ENCODE measurements around the gene GTF3C5. TPM values are rescaled to one million over a fixed set of nuclear protein-coding genes. Genes with fewer than 3 reads are reported as not detected.
"Not testable (repeated sequence)": the region's sequence is repeated elsewhere in the genome, so short reads cannot be mapped to it uniquely, and the experiment has no call there.

The GTF3C5 gene
- total and polyA plus RNA-seq, 10 of the 15 experiments (the other 5 are each of a cell fraction or from before 2014, with no cell fraction given) = 2.2 to 81.1 (median 68.7) TPM

DNA sequence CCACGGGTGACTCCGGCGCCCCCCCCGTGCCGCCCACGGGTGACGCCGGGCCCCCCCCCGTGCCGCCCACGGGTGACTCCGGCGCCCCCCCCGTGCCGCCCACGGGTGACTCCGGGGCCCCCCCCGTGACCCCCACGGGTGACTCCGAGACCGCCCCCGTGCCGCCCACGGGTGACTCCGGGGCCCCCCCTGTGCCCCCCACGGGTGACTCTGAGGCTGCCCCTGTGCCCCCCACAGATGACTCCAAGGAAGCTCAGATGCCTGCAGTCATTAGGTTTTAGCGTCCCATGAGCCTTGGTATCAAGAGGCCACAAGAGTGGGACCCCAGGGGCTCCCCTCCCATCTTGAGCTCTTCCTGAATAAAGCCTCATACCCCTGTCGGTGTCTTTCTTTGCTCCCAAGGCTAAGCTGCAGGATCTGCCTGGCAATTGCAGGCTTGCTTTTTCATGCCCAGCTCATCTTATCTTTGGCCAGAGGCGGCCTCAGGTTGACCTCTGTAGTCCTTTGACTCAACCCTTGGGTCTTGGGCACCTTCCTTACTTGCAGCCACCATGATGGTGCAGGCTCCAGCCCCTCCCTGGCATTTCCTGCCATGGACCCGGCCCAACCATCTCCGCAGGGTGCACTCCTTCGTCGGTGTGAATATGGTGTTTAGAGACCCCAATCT, 40.8 kb downstream of the GTF3C5 start:
- no peak overlapping the region for H3K4me2 ChIP-seq (ENCODE audit: control insufficient read depth, insufficient read depth)
- FAIRE-seq (no peak), DNase-seq (ENCODE audit: low read depth, low spot score) (no peak), ATAC-seq (no peak)
- WGBS (ENCODE audit: insufficient coverage, insufficient replicate concordance, low lambda C conversion rate, missing lambda C conversion rate) = 73% methylated on average over 8 of the region's 33 CpGs
- no peak overlapping the region for H3K9ac ChIP-seq (ENCODE audit: control insufficient read depth, insufficient read depth, low read length)
- H3K36me3 ChIP-seq (ENCODE audit: control insufficient read depth in 2 of 2, insufficient read depth in 2 of 2, low read length in 1 of 2) = no peaks in the 10 kb centered on the region
- RAD21 ChIA-PET (ENCODE audit: unreplicated experiment) = no interaction called here
- intact Hi-C loops (cut with micrococcal nuclease; ENCODE audit: unreplicated experiment) (no loop called here), in situ Hi-C loops (cut with MboI) (no loop called here)
- H2AFZ ChIP-seq (ENCODE audit: control insufficient read depth, low read depth, low read length) = no peak overlapping the region
- no TSS peak for BruUV-seq (replicated peaks)
- no peaks in the 10 kb centered on the region for H3K9me3 ChIP-seq (replicated peaks; ENCODE audit: control insufficient read depth, insufficient read depth, low read length)
- no peaks in the 10 kb centered on the region for H3K27me3 ChIP-seq (replicated peaks in 1 of 2; ENCODE audit: control insufficient read depth in 2 of 2, insufficient read depth in 2 of 2, low read length in 1 of 2)
- H3K27ac ChIP-seq (ENCODE audit: control insufficient read depth, insufficient read depth) = no peak overlapping the region
- no peaks in the 10 kb centered on the region for H3K4me1 ChIP-seq (ENCODE audit: control insufficient read depth, insufficient read depth, low read length)
- TF ChIP-seq RAD51 (IDR thresholded peaks at IDR 0.05) = no peak
- no peak for TF ChIP-seq JUNB (IDR thresholded peaks at IDR 0.05)
- no peak for TF ChIP-seq ETV6 (conservative IDR thresholded peaks at IDR 0.05 in 1 of 2, IDR thresholded peaks at IDR 0.05 in 1 of 2; ENCODE audit: borderline replicate concordance in 1 of 2, low read depth in 1 of 2)
- no peak for TF ChIP-seq BHLHE40 (IDR thresholded peaks at IDR 0.05; ENCODE audit: borderline replicate concordance in 1 of 2, low read depth in 2 of 2, low read length in 1 of 2)
- TF ChIP-seq ZNF274 (IDR thresholded peaks at IDR 0.05; ENCODE audit: insufficient read depth, insufficient read length) = no peak
- TF ChIP-seq, protein P1, sequence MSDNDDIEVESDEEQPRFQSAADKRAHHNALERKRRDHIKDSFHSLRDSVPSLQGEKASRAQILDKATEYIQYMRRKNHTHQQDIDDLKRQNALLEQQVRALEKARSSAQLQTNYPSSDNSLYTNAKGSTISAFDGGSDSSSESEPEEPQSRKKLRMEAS (IDR thresholded peaks at IDR 0.05; ENCODE audit: low read depth, low read length) = no peak
- no peak for TF ChIP-seq CHD1 (IDR thresholded peaks at IDR 0.05; ENCODE audit: low read depth, low read length)
- TF ChIP-seq SUZ12 (IDR thresholded peaks at IDR 0.05; ENCODE audit: unreplicated experiment) = no peak
- H4K20me1 ChIP-seq (ENCODE audit: control insufficient read depth, insufficient read depth) = no peaks in the 10 kb centered on the region
- SMC1A ChIA-PET (ENCODE audit: uncharacterized antibody, unreplicated experiment) = no interaction called here
- POLR2A ChIA-PET = no interaction called here
- CTCF ChIA-PET = interaction anchor here (0.6 kb wide), 1 partner anchor 325 kb away, joined by 5 read pairs; no protein-coding TSS in a partner anchor
- no peaks in the 10 kb centered on the region for H3K79me2 ChIP-seq (ENCODE audit: control insufficient read depth, insufficient read depth, low read length)
- H3K4me3 ChIP-seq = no peak overlapping the region

DNA sequence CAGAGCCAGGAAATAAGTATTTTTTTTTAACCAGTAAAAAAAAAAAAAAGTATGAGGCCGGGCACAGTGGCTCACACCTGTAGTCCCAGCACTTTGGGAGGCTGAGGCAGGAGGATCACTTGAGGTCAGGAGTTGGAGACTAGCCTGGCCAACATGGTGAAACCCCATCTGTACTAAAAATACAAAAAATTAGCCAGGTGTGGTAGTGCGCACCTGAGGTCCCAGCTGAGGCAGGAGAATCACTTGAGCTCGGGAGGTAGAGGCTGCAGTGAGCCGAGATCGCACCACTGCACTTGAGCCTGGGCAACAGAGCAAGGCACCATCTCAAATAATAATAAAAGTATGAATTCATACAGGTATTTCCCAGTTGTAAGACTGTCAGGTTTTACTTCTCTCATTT, 41.4 kb downstream of the GTF3C5 start:
- H3K9me3 ChIP-seq (replicated peaks; ENCODE audit: control insufficient read depth, insufficient read depth, low read length); RAD21 ChIA-PET (ENCODE audit: unreplicated experiment); H2AFZ ChIP-seq (ENCODE audit: control insufficient read depth, low read depth, low read length); POLR2A ChIA-PET; H3K4me2 ChIP-seq (ENCODE audit: control insufficient read depth, insufficient read depth); H3K79me2 ChIP-seq (ENCODE audit: control insufficient read depth, insufficient read depth, low read length); DNase-seq (ENCODE audit: low read depth, low spot score); H3K27me3 ChIP-seq (replicated peaks in 1 of 2; ENCODE audit: control insufficient read depth in 2 of 2, insufficient read depth in 2 of 2, low read length in 1 of 2); BruUV-seq (replicated peaks); FAIRE-seq; intact Hi-C loops (cut with micrococcal nuclease; ENCODE audit: unreplicated experiment); H4K20me1 ChIP-seq (ENCODE audit: control insufficient read depth, insufficient read depth); CTCF ChIA-PET; H3K27ac ChIP-seq (ENCODE audit: control insufficient read depth, insufficient read depth); H3K36me3 ChIP-seq (ENCODE audit: control insufficient read depth in 2 of 2, insufficient read depth in 2 of 2, low read length in 1 of 2); in situ Hi-C loops (cut with MboI); H3K4me1 ChIP-seq (ENCODE audit: control insufficient read depth, insufficient read depth, low read length); ATAC-seq; H3K4me3 ChIP-seq; SMC1A ChIA-PET (ENCODE audit: uncharacterized antibody, unreplicated experiment); H3K9ac ChIP-seq (ENCODE audit: control insufficient read depth, insufficient read depth, low read length): not testable (repeated sequence)
- 26% methylated on average over 5 of the region's 5 CpGs for WGBS (ENCODE audit: insufficient coverage, insufficient replicate concordance, low lambda C conversion rate, missing lambda C conversion rate)
